Measurements from ENCODE around the gene GNLY.
"Not testable (repeated sequence)": the region's sequence is repeated elsewhere in the genome, so short reads cannot be mapped to it uniquely, and the experiment has no call there.

The GNLY gene

GRCh38 chr2:85650456-85650855 lies 43.7 kb upstream of the GNLY start:
- TF ChIP-seq CTCF (IDR thresholded peaks at IDR 0.05; ENCODE audit: control insufficient read depth, extremely low read depth, insufficient read depth) = no peak
- no peak overlapping the region for H3K4me3 ChIP-seq (ENCODE audit: low read depth, low read length)
- no peak for DNase-seq (ENCODE audit: low read depth)

GRCh38 chr2:85651097-85651496 lies 43.1 kb upstream of the GNLY start:
- no peak overlapping the region for H3K4me3 ChIP-seq (ENCODE audit: low read depth, low read length)
- DNase-seq (ENCODE audit: low read depth) = no peak
- TF ChIP-seq CTCF (IDR thresholded peaks at IDR 0.05; ENCODE audit: control insufficient read depth, extremely low read depth, insufficient read depth) = no peak

GRCh38 chr2:85652056-85652455 lies 42.1 kb upstream of the GNLY start:
- no peak for TF ChIP-seq CTCF (IDR thresholded peaks at IDR 0.05; ENCODE audit: control insufficient read depth, extremely low read depth, insufficient read depth)
- no peak overlapping the region for H3K4me3 ChIP-seq (ENCODE audit: low read depth, low read length)
- DNase-seq (ENCODE audit: low read depth) = no peak

- no peak for DNase-seq (ENCODE audit: low read depth)
- H3K4me3 ChIP-seq (ENCODE audit: low read depth, low read length) = no peak overlapping the region
- TF ChIP-seq CTCF (IDR thresholded peaks at IDR 0.05; ENCODE audit: control insufficient read depth, extremely low read depth, insufficient read depth) = no peak
Measured at GRCh38 chr2:85653996-85654395, 40.2 kb upstream of the GNLY start.

GRCh38 chr2:85655961-85656417 lies 38.2 kb upstream of the GNLY start:
- H3K4me3 ChIP-seq (ENCODE audit: low read depth, low read length) = no peak overlapping the region
- no peak for TF ChIP-seq CTCF (IDR thresholded peaks at IDR 0.05; ENCODE audit: control insufficient read depth, extremely low read depth, insufficient read depth)
- no peak for DNase-seq (ENCODE audit: low read depth)

GRCh38 chr2:85656468-85656867 lies 37.7 kb upstream of the GNLY start:
- no peak for TF ChIP-seq CTCF (IDR thresholded peaks at IDR 0.05; ENCODE audit: control insufficient read depth, extremely low read depth, insufficient read depth)
- DNase-seq (ENCODE audit: low read depth) = no peak
- H3K4me3 ChIP-seq (ENCODE audit: low read depth, low read length) = no peak overlapping the region

- H3K4me3 ChIP-seq (ENCODE audit: low read depth, low read length); DNase-seq (ENCODE audit: low read depth): not testable (repeated sequence)
Measured at GRCh38 chr2:85657399-85657798, 36.8 kb upstream of the GNLY start.
